Adipocyte (in vitro differentiated cells): ENCODE measurements around the gene LENEP.
A peak's percentile ranks its signal among the peaks of the same experiment; 100 is the strongest.

ENCODE experiments used
- DNase-seq: peaks from one replicate; pipeline ENCODE4 v3.0.0-alpha.2; 2015; ENCODE audit warnings: low read depth
- H3K27me3 ChIP-seq: replicated peaks from 2 replicates; pipeline ENCODE4 v1.7.0; 2013; ENCODE audit warnings: mild to moderate bottlenecking, low read length, moderate library complexity; ENCODE audit not compliant: control insufficient read depth, insufficient read depth
- H3K36me3 ChIP-seq: 2 replicates; pipeline ENCODE4 v1.7.0; 2013; ENCODE audit warnings: low read length, mild to moderate bottlenecking, moderate library complexity; ENCODE audit not compliant: control insufficient read depth, insufficient read depth, severe bottlenecking
- H3K4me1 ChIP-seq: 2 replicates; pipeline ENCODE4 v1.7.0; 2013; ENCODE audit warnings: mild to moderate bottlenecking, low read length, moderate library complexity; ENCODE audit not compliant: control insufficient read depth, insufficient read depth
- H3K4me3 ChIP-seq: 2 replicates; pipeline ENCODE4 v1.7.0; 2013; ENCODE audit warnings: mild to moderate bottlenecking, low read length, moderate library complexity
- H3K9ac ChIP-seq: 2 replicates; pipeline ENCODE4 v1.7.0; 2013; ENCODE audit warnings: mild to moderate bottlenecking, low read length, moderate library complexity
- H3K9me3 ChIP-seq: 2 replicates; pipeline ENCODE4 v1.7.0; 2013; ENCODE audit warnings: mild to moderate bottlenecking, low read length, moderate library complexity; ENCODE audit not compliant: control insufficient read depth

The LENEP gene

DNA sequence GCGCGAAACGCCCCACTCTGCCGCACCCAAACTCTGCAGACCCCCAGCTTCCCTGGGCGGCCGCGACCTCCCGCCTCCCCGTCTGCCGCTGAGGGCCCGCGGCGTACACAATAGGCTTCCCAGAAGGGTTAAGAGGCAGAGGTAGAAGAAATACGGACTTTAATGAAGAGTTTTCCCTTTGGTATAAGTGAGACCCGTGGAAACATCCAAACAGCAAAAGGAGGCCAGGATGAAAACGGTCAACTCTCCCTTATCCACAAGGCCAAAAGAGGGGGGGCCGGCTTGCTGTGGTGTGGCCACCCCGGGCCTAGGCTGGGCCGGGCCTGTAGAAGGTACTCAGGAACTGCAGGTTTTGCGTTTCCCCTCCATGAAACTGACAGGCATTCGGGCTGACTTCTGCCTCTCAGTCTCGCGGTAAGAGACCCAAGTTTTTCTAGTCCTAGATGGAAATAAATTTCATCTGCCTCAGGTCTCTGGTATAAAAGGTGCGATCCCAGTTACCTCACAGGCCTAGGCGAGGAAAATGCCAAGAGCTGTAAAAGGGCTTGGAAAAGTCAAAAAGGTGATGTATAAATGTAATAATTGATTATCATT, 31.1 kb upstream of the LENEP start:
- peak overlapping the region; percentile 88 for H3K4me3 ChIP-seq
- H3K9ac ChIP-seq: peak overlapping the region; percentile 96
- H3K36me3 ChIP-seq: peaks cover 53% of the 10 kb centered on the region
- H3K9me3 ChIP-seq: no peaks in the 10 kb centered on the region
- H3K27me3 ChIP-seq: no peaks in the 10 kb centered on the region
- peaks cover 22% of the 10 kb centered on the region for H3K4me1 ChIP-seq
- peak; percentile 46 for DNase-seq

DNA sequence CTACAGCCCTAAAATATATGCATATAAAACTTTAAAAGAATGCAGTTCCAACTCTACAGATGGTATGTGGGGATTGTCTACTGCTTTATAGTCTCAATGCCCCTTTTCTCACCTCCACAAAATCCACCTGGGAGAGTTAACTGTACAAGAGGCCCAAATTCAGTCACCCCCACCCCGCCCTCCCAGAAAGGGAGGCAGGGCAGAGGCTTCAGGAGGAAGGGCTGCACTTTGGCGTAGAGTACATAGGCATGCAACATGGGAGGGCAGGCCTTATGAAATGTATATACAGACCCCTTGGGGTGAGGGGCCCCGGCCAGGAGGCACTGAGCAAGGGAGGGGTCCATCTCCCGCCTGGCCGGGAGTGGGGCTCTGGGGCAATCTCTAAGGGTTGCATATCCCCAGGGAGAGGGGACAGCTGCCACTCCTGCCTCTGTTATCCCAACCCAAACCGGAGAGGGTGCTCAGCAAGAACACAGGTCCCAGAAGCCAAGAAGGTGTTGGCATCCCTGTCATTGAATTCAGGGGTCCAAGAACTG, 30.5 kb upstream of the LENEP start:
- Histone ChIP-seq H3K4me1 (peaks cover 27% of the 10 kb centered on the region), H3K36me3 (peaks cover 59% of the 10 kb centered on the region), H3K4me3 (peak overlapping the region; percentile 88), H3K9me3 (no peaks in the 10 kb centered on the region), H3K9ac (peak overlapping the region; percentile 96), H3K27me3 (no peaks in the 10 kb centered on the region)
- DNase-seq: no peak

- DNase-seq: no peak
- Histone ChIP-seq H3K4me1 (peaks cover 35% of the 10 kb centered on the region), H3K27me3 (no peaks in the 10 kb centered on the region), H3K36me3 (peaks cover 62% of the 10 kb centered on the region), H3K4me3 (no peak overlapping the region), H3K9ac (peak overlapping the region; percentile 96), H3K9me3 (no peaks in the 10 kb centered on the region)
These were observed 29.7 kb upstream of the LENEP start for GRCh38 chr1:154963643-154964042.

- Histone ChIP-seq H3K9ac (no peak overlapping the region), H3K4me3 (no peak overlapping the region), H3K36me3 (peaks cover 60% of the 10 kb centered on the region), H3K4me1 (peaks cover 42% of the 10 kb centered on the region), H3K9me3 (no peaks in the 10 kb centered on the region), H3K27me3 (no peaks in the 10 kb centered on the region)
- no peak for DNase-seq
These were observed 29.0 kb upstream of the LENEP start for GRCh38 chr1:154964359-154964758.

DNA sequence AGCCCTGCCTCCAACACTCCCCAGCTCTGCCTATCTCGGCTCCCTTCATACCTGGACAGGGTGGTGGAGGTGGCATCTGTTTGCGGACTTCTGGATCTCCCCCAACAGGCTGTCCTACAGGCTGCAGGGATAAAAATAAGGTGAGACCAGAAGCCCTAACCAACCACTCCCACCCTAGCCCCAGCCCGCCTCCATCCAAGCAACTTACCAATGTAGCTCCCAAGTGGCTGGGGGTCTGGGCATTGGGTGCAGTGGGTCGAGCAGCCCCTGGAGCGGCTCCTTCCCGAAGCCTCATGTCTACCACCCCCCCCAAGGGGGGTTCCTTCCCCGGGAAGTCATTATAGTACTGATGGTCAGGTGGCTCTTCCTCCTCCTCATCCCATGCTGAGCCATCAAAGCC, 27.3 kb upstream of the LENEP start:
- Histone ChIP-seq H3K36me3 (peaks cover 60% of the 10 kb centered on the region), H3K4me1 (peaks cover 39% of the 10 kb centered on the region), H3K9me3 (no peaks in the 10 kb centered on the region), H3K4me3 (no peak overlapping the region), H3K27me3 (no peaks in the 10 kb centered on the region), H3K9ac (peak overlapping the region; percentile 97)
- no peak for DNase-seq

DNA sequence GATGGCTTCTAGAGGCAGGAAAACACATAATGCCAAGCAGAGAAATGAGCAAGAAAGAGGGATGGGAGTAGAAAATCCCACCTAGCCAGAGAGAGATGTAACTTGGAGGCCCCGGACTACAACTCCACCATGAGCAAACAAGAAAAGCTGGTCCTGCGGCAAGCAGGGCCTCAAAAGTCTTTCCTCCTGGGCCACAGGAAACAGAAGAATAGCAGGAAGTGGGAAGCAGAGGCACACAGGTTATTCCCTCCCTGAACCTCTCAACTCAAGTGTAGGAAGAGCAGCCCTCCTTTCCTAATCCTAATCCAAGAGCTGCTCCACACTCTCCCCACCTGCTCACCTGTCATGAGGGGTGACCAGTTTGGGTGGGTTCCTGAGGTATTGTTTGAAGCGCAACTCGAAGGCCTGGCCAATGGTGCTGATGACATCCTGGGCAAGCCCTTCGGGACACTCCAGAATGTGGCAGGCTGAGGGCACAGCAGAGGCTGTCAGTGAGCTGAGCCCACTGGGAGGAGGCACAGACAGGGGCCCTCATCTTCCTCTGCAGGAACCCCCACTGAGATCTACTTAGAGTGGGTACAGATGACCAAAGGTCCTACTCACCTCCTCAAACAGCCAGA, 25.9 kb upstream of the LENEP start:
- Histone ChIP-seq H3K4me3 (no peak overlapping the region), H3K27me3 (no peaks in the 10 kb centered on the region), H3K4me1 (peaks cover 50% of the 10 kb centered on the region), H3K9me3 (no peaks in the 10 kb centered on the region), H3K36me3 (peaks cover 60% of the 10 kb centered on the region), H3K9ac (peak overlapping the region; percentile 97)
- DNase-seq: no peak

DNA sequence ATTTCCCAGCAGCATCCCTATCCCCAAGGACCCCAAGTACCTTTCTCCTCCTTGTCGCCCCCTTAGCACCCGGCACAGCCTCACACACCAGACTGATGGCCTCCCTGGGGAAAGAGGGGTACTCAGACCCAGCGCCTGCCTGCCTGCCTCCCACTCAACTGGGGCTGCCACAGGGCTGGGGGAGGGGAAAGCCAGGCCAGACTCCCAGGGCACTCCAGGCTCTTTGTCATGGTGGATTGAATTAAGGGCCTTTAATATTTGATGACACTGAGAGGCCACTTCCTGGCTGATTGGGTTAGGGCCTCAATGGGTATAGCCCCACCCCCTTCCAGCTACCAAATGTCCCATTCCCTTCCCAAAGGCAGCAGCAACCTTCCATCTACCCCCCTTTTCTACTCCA, 24.7 kb upstream of the LENEP start:
- peaks cover 47% of the 10 kb centered on the region for H3K36me3 ChIP-seq
- H3K4me1 ChIP-seq: peaks cover 59% of the 10 kb centered on the region
- no peaks in the 10 kb centered on the region for H3K27me3 ChIP-seq
- H3K9ac ChIP-seq: peak overlapping the region; percentile 97
- DNase-seq: no peak
- no peaks in the 10 kb centered on the region for H3K9me3 ChIP-seq
- H3K4me3 ChIP-seq: peak overlapping the region; percentile 92

DNA sequence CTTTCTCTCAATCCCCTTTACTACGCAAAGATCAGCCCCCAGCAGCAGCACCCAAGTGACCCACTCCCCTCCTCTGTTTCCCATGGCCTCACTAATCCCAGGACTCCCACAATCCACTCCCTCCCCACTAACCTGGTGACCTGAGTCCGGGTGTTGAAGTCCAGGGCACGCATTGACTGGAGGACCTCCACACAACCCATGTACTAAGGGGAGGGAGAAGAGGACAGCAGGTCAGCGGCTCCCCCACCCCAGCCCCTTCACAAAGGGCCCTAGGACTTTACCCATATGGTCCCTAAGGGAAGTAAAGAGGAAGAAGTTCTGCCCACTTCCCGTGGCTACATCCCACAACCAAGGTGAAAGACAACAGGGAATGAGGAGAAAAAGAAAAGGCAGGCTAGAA, 24.1 kb upstream of the LENEP start:
- no peaks in the 10 kb centered on the region for H3K9me3 ChIP-seq
- H3K4me3 ChIP-seq: peak overlapping the region; percentile 92
- H3K4me1 ChIP-seq: peaks cover 59% of the 10 kb centered on the region
- no peak for DNase-seq
- peak overlapping the region; percentile 97 for H3K9ac ChIP-seq
- H3K36me3 ChIP-seq: peaks cover 42% of the 10 kb centered on the region
- H3K27me3 ChIP-seq: no peaks in the 10 kb centered on the region

DNA sequence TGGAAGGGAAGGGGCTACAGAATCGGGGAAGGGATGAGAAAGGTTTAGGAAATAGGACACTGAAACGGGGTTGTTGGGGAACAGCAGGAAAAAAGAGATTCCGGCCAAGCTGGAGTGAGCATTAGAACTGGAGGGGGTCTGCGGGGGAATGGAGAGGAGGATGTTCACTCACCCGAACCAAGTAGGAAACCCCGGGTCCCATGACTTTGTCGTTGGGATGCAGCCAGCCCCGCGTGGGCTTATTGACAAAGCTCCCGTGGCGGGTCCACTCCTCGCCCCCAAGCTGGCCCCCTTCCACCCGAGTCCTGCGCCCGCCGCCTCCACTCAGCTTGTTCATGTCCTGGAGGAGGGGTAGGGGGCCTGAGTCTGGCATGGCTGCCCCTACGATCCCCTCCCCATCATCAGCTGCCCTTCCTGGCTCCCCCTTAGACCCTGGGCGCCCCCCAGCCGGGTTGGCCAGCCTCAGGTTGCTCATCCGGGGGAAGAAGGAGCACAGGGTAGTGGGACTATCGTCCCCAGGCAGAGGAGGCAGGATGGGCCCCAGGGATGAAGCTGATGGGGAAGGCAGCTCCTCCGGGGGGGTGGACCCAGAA, 23.4 kb upstream of the LENEP start:
- peaks cover 55% of the 10 kb centered on the region for H3K4me1 ChIP-seq
- no peaks in the 10 kb centered on the region for H3K9me3 ChIP-seq
- H3K4me3 ChIP-seq: peak overlapping the region; percentile 92
- peaks cover 35% of the 10 kb centered on the region for H3K36me3 ChIP-seq
- H3K27me3 ChIP-seq: no peaks in the 10 kb centered on the region
- DNase-seq: peak; percentile 50
- peak overlapping the region; percentile 97 for H3K9ac ChIP-seq

DNA sequence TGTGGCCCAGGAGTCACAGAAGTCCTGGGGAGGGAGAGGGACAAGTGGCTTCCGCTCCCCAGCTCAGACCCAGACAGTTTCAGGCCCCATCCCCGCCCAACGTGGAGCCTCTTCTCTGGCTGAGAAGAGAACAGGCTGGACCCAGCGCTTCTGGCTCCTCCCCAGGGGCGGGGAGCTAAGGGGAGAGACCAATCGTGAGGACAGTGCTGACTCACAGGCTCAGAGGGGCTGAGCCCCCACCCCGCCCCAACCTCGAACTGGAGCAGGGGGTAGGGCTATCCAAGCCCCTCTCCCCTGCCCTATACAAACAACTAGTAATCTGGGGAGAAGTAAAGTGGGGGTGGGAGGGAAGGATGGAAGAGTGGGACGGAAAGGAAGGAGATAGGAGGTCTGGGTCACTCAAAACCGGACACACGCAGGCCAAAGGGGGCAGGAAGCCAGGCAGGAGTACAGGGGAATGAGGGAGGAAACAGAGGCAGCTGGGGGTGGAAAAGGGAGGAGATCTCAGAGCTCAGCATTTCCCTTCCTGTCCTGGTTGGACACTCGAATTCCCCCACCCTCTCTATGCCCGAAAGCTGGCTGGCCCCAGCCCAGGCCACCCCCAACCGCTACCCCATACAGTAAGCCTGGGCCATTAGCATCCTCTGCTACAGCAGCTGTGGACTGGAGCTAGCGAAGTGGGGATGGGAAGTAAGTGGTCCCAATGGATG, 22.6 kb upstream of the LENEP start, which contains the start of gene SHC1:
Gene SHC1 (minus strand): TSS at position 117 of the 710 bp plus-strand sequence. CDS start 221 bp downstream, outside the sequence.
- H3K4me1 ChIP-seq: peaks cover 57% of the 10 kb centered on the region
- peak within 1 kb of the TSS; percentile 97 for H3K9ac ChIP-seq
- H3K9me3 ChIP-seq: no peaks in the 10 kb centered on the region
- peak; percentile 98 for DNase-seq
- H3K4me3 ChIP-seq: peak within 1 kb of the TSS; percentile 92
- H3K36me3 ChIP-seq: peaks cover 27% of the 10 kb centered on the region
- H3K27me3 ChIP-seq: no peaks in the 10 kb centered on the region
